Measurements from ENCODE around the gene GINS2. TPM values are rescaled to one million over a fixed set of nuclear protein-coding genes. Genes with fewer than 3 reads are reported as not detected.

GINS2 gene
- total and polyA plus RNA-seq, 2 experiments from 2014 or later = 40.5 to 44.4 TPM

- ATAC-seq = no peak
- H3K4me1 Mint-ChIP-seq = peaks cover 3% of the 10 kb centered on the region; the same call in 1 of the 3 replicates
- Histone ChIP-seq H3K36me3 (ENCODE audit: insufficient read depth) (peaks cover 35% of the 10 kb centered on the region), H3K4me3 (no peak overlapping the region), H3K4me2 (no peak overlapping the region), H3K27me3 (ENCODE audit: insufficient read depth) (no peaks in the 10 kb centered on the region), H3F3A (replicated peaks; ENCODE audit: low read depth) (peaks cover 8% of the 10 kb centered on the region), H2AFZ (no peak overlapping the region), H3K27ac (ENCODE audit: low read depth) (peak overlapping the region; percentile 52; the same call in 1 of the 2 replicates), H3K4me1 (ENCODE audit: insufficient read depth) (no peaks in the 10 kb centered on the region), H3K9me2 (ENCODE audit: insufficient read depth) (no peaks in the 10 kb centered on the region), H3K79me2 (replicated peaks; ENCODE audit: insufficient read depth) (no peaks in the 10 kb centered on the region), H4K20me1 (replicated peaks; ENCODE audit: insufficient read depth) (peaks cover 33% of the 10 kb centered on the region)
- TF ChIP-seq STAT1 (IDR thresholded peaks at IDR 0.05; ENCODE audit: unreplicated experiment) (no peak), JUNB (IDR thresholded peaks at IDR 0.05; ENCODE audit: unreplicated experiment) (no peak), NANOG (IDR thresholded peaks at IDR 0.05; ENCODE audit: borderline replicate concordance) (no peak), EZH2phosphoT487 (IDR thresholded peaks at IDR 0.05; ENCODE audit: unreplicated experiment) (no peak), EZH2 (IDR thresholded peaks at IDR 0.05; ENCODE audit: low read depth, unreplicated experiment) (no peak), ZNF114 (CRISPR knock-in tag; IDR thresholded peaks at IDR 0.05) (no peak), ZNF462 (CRISPR knock-in tag; IDR thresholded peaks at IDR 0.05) (no peak)
- no peak overlapping the region; the same call in 1 of the 2 replicates for H3K27ac Mint-ChIP-seq
- H3K27me3 Mint-ChIP-seq (ENCODE audit: insufficient read depth, low read depth, poor library complexity) = peaks cover 8% of the 10 kb centered on the region
- no peak overlapping the region for H3K4me3 Mint-ChIP-seq
- peaks cover 85% of the 10 kb centered on the region for H3K36me3 Mint-ChIP-seq (ENCODE audit: low read depth)
- H3K9me3 Mint-ChIP-seq = no peaks in the 10 kb centered on the region
- DNase-seq (ENCODE audit: low spot score) = no peak
These were observed 11.3 kb downstream of the GINS2 start for GRCh38 chr16:85677383-85677967.
